Ovary (tissue), 9 donors: ENCODE results near the gene IFITM10. TPM values are rescaled to one million over a fixed set of nuclear protein-coding genes. Genes with fewer than 3 reads are reported as not detected.

ENCODE experiments used
- DNase-seq, 5 donors: peaks; one replicate each; pipeline ENCODE4 v3.0.0-alpha.2; 2019 to 2020
- H3K27ac ChIP-seq, 2 donors: fragments of 200-600 bp; one replicate each; pipeline versions ENCODE4 v1.5.1 to v1.8.0; 2019 to 2022
- H3K27me3 ChIP-seq: fragments of 200-600 bp; one replicate; pipeline ENCODE4 v1.8.0; 2022
- H3K36me3 ChIP-seq: fragments of 200-600 bp; sonication (generic); one replicate; pipeline ENCODE4 v1.5.1; 2019
- H3K4me1 ChIP-seq: one replicate; pipeline ENCODE4 v1.8.1; 2013; ENCODE audit warnings: mild to moderate bottlenecking, moderate library complexity; ENCODE audit not compliant: insufficient read depth
- H3K4me3 ChIP-seq: fragments of 200-600 bp; sonication (generic); one replicate; pipeline ENCODE4 v1.5.1; 2017
- H3K9me3 ChIP-seq, 2 donors: fragments of 200-600 bp in 1 of 2; sonication (generic) in 1 of 2; one replicate each; pipeline versions ENCODE4 v1.5.1 to v1.8.1; 2013 to 2019; ENCODE audit warnings: mild to moderate bottlenecking in 1 of 2, moderate library complexity in 1 of 2
- CTCF ChIP-seq, 3 donors: fragments of 450-650 bp in 2 of 3; fragments of 200-600 bp in 1 of 3; IDR thresholded peaks; one replicate each; pipeline versions ENCODE4 v1.5.1 to v1.8.0; 2016 to 2022; ENCODE audit warnings: antibody characterized with exemption in 3 of 3, mild to moderate bottlenecking in 1 of 3
- EP300 ChIP-seq: sonication (generic); formaldehyde crosslinking; IDR thresholded peaks from one replicate; pipeline ENCODE4 v1.6.1; 2017; ENCODE audit warnings: antibody characterized with exemption
- POLR2A ChIP-seq: fragments of 450-650 bp; IDR thresholded peaks from one replicate; pipeline ENCODE4 v1.6.1; 2017; ENCODE audit warnings: antibody characterized with exemption, mild to moderate bottlenecking, moderate library complexity
- WGBS, 3 donors: extraction: QIAGEN DNeasy Blood & Tissue Kit in 1 of 3; methylation state at CpG; one replicate each; pipeline versions ENCODE4 v1.1.5 to v1.1.7; 2013 to 2017; 5-methylcytosine and 5-hydroxymethylcytosine counted together
- intact Hi-C, 4 donors: fragments of 100-400 bp; cut with DNase I; formaldehyde crosslinking; loops; one replicate each; pipeline versions ENCODE4 v1.11.0 to v1.15.1; 2022 to 2023
- polyA plus RNA-seq, 2 donors: library from polyadenylated mRNA; stranded (reverse); fragments of 200-250 nt in 1 of 2; fragments of 350-450 nt in 1 of 2; fragmentation: Illumina TruSeq in 1 of 2; extraction: RNeasy Lipid Tissue Mini Kit (QIAGEN cat#74804) in 1 of 2; gene quantifications; one replicate each; pipeline ENCODE4 v1.2.3, GENCODE V29; 2013 to 2014
- total RNA-seq, 7 donors: library from RNA; depleted of rRNA in 2 of 7; stranded (reverse); fragments of >200 nt in 2 of 7; fragmentation: NEBNext Ultra II Directional in 3 of 7; extraction: Animal tissue kit (Norgen Biotek cat#: 25700) in 3 of 7; gene quantifications; one replicate each; pipeline versions ENCODE4 v1.1.0 to v1.2.4, GENCODE V29; 2016 to 2023
- donor health status: DM: no; HTN: no; CAD: no; lungs with moderate emphysema.
- donor health status: DM: no; HTN: no; CAD: no.
- donor health status: Bipolar disorder and iron deficiency.
- donor health status: DM: yes; HTN: yes; CAD: no.
- donor health status: DM: no; HTN: no; CAD: no.
- donor health status: DM: yes; HTN: yes; CAD: no.

IFITM10 gene
- total and polyA plus RNA-seq, 9 donors, result 0.15 to 3.6 (median 0.97) TPM

- DNase-seq, result no peak
- no peak overlapping the region for H3K4me3 ChIP-seq
- TF ChIP-seq CTCF (IDR thresholded peaks at IDR 0.05) (no peak), POLR2A (no peak), EP300 (no peak)
- no peaks in the 10 kb centered on the region for H3K27me3 ChIP-seq
- intact Hi-C loops, result no loop called here
- WGBS, 3 donors, result 55 to 64% (median 62%) methylated on average over 9 of the region's 9 CpGs
- H3K9me3 ChIP-seq, result no peaks in the 10 kb centered on the region
- no peaks in the 10 kb centered on the region for H3K36me3 ChIP-seq
- H3K27ac ChIP-seq, result no peak overlapping the region
- H3K4me1 ChIP-seq, result no peaks in the 10 kb centered on the region
These were observed 22.5 kb downstream of the IFITM10 start for GRCh38 chr11:1727861-1728260.

GRCh38 chr11:1727096-1727690, 23.2 kb downstream of the IFITM10 start:
- Histone ChIP-seq H3K9me3 (no peaks in the 10 kb centered on the region), H3K27ac (no peak overlapping the region), H3K36me3 (no peaks in the 10 kb centered on the region), H3K4me3 (no peak overlapping the region), H3K4me1 (no peaks in the 10 kb centered on the region), H3K27me3 (no peaks in the 10 kb centered on the region)
- intact Hi-C loops, result no loop called here
- TF ChIP-seq CTCF (IDR thresholded peaks at IDR 0.05) (no peak), EP300 (no peak), POLR2A (no peak)
- 65 to 68% (median 65%) methylated on average over 11 of the region's 11 CpGs for WGBS, 3 donors
- DNase-seq, result no peak

GRCh38 chr11:1719781-1720180, 30.6 kb downstream of the IFITM10 start:
- 74 to 77% (median 76%) methylated on average over 8 of the region's 8 CpGs for WGBS, 3 donors
- no peaks in the 10 kb centered on the region for H3K36me3 ChIP-seq
- no peak overlapping the region for H3K4me3 ChIP-seq
- H3K4me1 ChIP-seq, result no peaks in the 10 kb centered on the region
- H3K27ac ChIP-seq, result no peak overlapping the region
- DNase-seq, result no peak
- H3K27me3 ChIP-seq, result no peaks in the 10 kb centered on the region
- no peaks in the 10 kb centered on the region for H3K9me3 ChIP-seq
- intact Hi-C loops, result no loop called here
- TF ChIP-seq CTCF (IDR thresholded peaks at IDR 0.05) (no peak), EP300 (no peak), POLR2A (no peak)

- Histone ChIP-seq H3K9me3 (no peaks in the 10 kb centered on the region), H3K27me3 (no peaks in the 10 kb centered on the region), H3K36me3 (no peaks in the 10 kb centered on the region), H3K27ac (no peak overlapping the region), H3K4me3 (no peak overlapping the region), H3K4me1 (no peaks in the 10 kb centered on the region)
- intact Hi-C loops, result no loop called here
- DNase-seq, result no peak
- 90 to 92% (median 91%) methylated on average over 15 of the region's 15 CpGs for WGBS, 3 donors
- TF ChIP-seq EP300 (no peak), POLR2A (no peak), CTCF (IDR thresholded peaks at IDR 0.05) (no peak)
These were observed 32.1 kb downstream of the IFITM10 start for GRCh38 chr11:1718326-1718725.
